ENCODE measurements around the gene CASZ1. TPM values are rescaled to one million over a fixed set of nuclear protein-coding genes. Genes with fewer than 3 reads are reported as not detected.

The CASZ1 gene
- total and polyA plus RNA-seq, 9 of the 15 experiments (the other 6 are each of a cell fraction or from before 2014, with no cell fraction given), result 0.01 to 4.0 (median 0.76) TPM; not detected in 1

DNA sequence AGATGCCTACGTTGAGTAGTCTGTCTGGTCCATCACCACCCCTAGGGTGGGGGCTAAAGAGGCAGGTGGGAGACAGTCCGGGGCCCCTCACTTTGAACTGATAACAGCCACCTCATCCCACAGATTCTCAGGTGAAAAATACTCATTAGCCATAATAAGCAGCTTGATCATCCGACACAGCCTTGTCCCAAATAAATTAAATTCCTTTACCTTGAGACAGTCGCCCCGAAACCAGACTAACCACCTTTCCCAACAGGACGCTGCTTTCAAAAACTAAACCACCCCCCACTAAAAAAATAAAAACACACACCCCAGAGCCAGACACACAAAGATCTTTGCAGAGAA, 103.3 kb downstream of the CASZ1 start (continued):
- TF ChIP-seq CHD7 (IDR thresholded peaks at IDR 0.05; ENCODE audit: low read depth, low read length) (no peak), ZNF644 (tag; IDR thresholded peaks at IDR 0.05; ENCODE audit: low read depth) (no peak), MCM5 (IDR thresholded peaks at IDR 0.05; ENCODE audit: low read depth) (no peak), FOXA3 (CRISPR knock-in tag; conservative IDR thresholded peaks at IDR 0.05 in 1 of 2, IDR thresholded peaks at IDR 0.05 in 1 of 2) (no peak), RBM34 (IDR thresholded peaks at IDR 0.05; ENCODE audit: borderline replicate concordance, insufficient read depth, low read length) (no peak), ZNF384 (IDR thresholded peaks at IDR 0.05; ENCODE audit: low read depth, low read length) (no peak), EWSR1 (IDR thresholded peaks at IDR 0.05; ENCODE audit: borderline replicate concordance, low read depth, partially characterized antibody) (no peak), HOXB6 (CRISPR knock-in tag; IDR thresholded peaks at IDR 0.05; ENCODE audit: borderline replicate concordance) (no peak), EP300 (IDR thresholded peaks at IDR 0.05; ENCODE audit: low read length) (no peak)
- TF ChIP-seq, protein P1, sequence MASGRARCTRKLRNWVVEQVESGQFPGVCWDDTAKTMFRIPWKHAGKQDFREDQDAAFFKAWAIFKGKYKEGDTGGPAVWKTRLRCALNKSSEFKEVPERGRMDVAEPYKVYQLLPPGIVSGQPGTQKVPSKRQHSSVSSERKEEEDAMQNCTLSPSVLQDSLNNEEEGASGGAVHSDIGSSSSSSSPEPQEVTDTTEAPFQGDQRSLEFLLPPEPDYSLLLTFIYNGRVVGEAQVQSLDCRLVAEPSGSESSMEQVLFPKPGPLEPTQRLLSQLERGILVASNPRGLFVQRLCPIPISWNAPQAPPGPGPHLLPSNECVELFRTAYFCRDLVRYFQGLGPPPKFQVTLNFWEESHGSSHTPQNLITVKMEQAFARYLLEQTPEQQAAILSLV (tag; IDR thresholded peaks at IDR 0.05), result no peak
- TF ChIP-seq, protein P2, sequence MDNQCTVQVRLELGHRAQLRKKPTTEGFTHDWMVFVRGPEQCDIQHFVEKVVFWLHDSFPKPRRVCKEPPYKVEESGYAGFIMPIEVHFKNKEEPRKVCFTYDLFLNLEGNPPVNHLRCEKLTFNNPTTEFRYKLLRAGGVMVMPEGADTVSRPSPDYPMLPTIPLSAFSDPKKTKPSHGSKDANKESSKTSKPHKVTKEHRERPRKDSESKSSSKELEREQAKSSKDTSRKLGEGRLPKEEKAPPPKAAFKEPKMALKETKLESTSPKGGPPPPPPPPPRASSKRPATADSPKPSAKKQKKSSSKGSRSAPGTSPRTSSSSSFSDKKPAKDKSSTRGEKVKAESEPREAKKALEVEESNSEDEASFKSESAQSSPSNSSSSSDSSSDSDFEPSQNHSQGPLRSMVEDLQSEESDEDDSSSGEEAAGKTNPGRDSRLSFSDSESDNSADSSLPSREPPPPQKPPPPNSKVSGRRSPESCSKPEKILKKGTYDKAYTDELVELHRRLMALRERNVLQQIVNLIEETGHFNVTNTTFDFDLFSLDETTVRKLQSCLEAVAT (IDR thresholded peaks at IDR 0.05), result no peak
